ENCODE measurements around the gene KRT83.
"Not testable (repeated sequence)": the region's sequence is repeated elsewhere in the genome, so short reads cannot be mapped to it uniquely, and the experiment has no call there.

Gene KRT83

DNA sequence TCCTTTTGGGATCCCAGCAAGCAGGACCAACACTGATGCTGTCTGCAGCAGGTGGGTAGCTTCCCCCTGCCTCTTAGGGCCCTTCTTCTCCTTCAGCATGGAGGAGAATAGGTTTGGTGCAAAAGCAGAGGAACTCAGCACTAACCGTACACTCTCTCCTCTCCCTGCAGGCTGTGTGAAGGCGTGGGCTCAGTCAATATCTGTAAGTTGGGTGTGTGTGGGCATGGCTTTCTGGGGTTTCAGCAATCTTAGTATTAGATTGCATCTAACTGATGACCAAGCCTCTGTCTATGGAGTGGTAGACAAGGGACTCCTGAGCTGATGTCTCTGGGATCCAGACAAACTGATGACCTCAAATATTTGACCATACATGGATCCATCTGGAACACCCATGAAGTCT is 31.8 kb upstream of the KRT83 start:
- DNase-seq, result no peak

DNA sequence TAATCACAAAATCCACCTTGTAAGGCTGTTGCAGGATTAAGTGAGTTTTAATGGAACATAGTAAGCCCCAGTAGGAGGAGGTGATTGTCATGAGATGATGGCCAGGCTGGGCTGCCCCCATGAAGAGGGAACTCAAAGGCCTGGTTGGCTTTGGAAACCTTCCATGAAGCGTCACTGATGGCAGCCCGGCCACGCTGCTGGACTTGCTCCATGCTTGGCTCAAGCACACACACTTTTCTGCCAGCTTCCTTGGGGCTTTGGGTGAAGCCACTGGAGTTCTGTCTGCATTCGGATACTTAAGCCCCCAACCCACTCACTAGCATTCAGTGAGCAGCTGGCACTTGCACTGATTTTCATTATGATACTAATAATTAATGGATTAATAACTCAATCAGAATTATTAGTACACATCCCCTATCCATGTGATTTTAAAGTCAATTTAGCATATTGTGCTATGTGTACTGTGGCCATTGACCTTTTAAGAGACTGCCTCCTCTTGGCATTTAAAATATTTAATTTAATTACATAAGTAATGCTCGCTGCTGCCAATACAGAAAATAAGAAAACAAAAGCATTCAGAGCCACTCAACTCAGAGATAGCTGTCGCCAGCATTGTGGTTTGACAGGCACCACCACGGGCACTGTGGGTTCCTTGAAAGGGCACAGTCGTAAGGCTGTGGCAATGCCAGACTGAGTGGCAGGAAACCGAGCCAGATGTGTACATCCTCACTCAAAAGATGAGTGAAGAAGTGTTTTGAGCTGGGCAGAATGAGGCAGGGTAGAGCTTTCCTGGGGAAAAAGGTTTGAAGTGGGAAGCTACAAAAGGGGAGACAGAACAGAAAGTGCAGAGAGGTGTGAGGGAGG is 30.2 kb upstream of the KRT83 start:
- DNase-seq, result no peak

DNA sequence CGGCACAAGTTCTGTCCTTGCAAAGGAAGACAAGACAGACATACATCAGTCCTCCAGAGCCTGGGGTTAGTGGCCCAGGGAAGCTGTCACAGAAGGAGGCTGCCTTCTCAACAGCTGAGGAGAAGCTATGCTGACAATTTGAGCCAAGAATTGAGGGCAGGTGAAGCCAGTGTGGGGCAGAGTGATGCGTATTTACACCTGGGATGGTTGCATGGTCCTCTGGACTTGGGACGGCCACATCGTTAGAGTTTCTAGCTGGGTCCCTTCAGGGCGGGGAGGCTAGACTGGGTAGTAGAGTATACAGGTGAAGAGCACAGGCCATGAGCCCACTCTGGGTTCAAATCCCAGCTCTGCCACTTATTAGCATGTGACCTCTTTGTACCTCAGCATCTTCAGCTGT is 29.6 kb upstream of the KRT83 start:
- DNase-seq, result no peak

DNA sequence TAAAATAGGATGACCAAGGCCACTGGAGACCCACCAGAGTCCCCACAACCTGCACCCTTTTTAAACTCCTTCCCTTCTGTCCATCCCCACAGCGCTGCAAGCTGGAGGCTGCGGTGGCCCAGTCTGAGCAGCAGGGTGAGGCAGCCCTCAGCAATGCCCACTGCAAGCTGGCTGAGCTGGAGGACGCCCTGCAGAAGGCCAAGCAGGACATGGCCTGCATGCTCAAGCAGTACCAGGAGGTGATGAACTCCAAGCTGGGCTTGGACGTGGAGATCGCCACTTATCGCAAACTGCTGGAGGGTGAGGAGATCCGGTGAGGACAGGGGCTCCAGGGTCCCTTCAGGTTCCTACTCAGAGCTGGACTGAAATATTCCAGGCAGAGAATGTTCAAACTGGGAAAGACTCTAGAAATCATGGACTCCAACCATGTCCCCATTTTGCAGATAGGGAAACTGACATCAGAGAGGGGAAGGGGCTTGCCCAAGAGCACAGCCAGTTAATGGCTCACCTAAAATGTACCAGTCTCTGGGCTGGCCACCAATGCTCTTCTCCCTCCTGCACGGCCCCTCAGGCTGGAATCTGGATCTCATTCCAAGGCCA is 28.9 kb upstream of the KRT83 start:
- no peak for DNase-seq

DNA sequence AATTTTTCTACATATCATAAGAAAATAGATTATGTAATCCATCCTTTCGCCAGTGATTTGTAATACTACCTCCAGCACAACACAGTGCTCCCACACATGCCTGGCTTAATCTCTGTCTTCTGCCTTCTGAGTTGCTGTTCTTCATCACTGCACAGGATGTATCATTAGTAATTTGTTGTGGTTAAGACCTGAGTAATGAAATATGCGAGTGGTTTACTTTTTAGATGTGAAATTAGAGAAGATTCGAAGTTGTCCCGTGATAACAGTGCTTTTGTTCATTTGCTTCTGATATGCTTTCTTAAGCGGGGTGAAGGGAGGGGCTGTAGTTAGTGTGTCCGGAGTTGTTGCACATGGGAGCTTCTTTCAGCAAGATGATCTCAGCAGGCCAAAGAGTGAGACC is 28.0 kb upstream of the KRT83 start:
- DNase-seq, result no peak

DNA sequence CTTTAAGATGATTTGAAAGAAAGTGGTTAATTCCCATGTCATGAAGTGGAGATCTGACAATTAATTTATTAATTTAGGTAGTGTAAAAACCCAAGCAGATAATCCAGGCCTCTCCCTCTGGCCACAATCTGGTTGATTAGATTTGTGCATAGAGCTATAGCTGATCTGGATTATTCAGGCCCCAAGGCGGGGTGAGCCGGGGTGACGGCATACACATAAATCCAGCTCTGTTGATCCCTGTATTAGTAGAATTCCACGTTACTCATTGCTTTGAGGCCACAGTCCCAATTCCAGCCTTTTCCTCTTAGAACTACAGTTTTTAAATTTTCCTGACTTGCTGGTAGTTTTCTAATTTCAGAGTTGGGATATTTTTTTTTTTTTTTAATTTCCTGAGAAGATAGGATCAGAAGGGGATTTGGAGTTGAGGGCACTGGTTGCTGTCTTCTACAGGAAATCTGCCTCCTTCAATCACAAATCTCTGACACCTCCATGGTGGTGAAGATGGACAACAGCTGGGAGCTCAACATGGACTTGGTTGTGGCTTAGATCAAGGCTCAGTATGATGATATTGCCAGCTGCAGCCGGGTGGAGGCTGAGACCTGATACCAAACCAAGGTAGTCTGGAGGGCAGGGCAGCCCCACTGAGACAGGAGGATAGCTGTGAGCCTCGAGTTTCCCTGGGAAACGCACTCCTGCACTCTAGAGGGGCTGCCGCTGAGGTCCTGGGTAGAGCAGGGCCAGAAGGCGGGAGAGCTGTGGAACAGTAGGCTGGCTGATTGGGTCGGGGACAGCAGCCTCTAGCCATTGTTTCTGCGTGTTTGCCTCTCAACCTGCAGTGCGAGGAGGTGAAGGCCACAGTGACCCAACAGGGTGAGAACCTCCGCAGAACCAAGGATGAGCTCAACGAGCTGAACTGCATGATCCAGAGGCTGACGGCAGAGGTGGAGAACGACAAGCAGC is 26.6 kb upstream of the KRT83 start:
- DNase-seq, result no peak

DNA sequence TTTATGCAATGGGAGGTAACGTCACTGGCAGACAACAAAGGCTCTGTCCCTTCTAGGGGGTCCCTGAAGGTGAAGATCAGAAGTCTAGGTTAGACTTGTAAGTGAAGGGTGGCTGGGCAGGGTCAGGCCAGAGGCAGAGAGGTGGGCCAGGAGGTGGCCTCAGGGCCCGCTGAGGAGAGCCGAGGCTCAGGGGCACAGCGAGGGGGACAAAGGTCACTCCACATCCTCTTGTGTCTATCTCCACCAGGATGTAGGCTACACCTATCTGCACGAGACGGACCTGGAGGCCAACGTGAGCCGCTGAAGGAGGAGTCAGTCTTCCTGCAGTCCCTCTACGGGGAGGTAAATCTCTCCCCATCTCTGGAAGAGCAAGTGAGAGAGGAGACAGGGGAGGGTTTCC is 25.8 kb upstream of the KRT83 start:
- no peak for DNase-seq

DNA sequence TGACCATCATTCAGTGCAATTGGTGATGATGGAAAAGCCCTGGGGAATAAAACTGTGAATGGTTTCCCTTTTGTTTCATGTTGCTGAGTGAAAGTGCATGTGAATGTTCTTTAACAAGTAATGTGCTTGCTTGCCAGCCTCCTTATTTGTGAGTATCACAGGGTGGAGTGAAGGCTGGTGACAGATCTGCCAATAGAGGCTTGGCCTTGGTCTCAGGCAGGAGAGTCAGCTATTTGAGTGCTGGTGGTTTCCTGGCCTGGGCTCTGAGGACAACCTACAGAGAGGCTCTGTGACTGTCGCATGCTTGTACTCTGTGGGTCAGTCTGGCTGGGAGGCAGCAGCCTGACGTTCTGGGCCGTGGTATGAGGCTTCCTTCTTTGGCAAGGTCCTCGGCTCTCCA is 25.4 kb upstream of the KRT83 start:
- no peak for DNase-seq

DNA sequence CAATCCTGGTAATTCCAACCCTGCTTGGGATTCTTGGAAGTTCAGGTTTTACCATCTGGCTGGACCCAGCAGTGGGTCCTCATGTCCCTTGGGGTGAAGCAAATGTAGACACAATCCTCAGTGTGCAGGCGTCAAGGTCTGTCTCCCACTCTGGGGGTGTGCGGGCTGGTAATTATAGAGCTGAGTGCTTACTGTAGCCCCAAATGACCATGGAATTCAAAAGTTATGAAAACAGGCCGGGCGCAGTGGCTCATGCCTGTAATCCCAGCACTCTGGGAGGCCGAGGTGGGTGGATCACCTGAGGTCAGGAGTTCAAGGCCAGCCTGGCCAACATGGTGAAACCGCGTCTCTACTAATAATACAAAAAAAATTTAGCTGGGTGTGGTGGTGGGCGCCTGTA is 23.8 kb upstream of the KRT83 start:
- not testable (repeated sequence) for DNase-seq

DNA sequence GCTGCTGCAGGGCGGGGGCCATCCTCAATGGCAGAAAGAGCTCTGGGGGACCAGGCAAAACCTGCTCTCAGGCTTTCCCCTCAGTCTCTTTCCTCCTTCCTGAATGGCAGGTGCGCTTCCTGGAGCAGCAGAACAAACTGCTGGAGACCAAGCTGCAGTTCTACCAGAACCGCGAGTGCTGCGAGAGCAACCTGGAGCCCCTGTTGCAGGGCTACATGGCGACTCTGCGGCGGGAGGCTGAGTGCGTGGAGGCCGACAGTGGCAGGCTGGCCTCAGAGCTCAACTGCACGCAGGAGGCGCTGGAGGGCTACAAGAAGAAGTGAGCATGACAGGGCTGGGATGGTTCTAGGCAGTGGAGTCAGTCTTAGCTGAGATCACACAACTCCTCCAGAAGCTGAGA is 22.9 kb upstream of the KRT83 start:
- no peak for DNase-seq

DNA sequence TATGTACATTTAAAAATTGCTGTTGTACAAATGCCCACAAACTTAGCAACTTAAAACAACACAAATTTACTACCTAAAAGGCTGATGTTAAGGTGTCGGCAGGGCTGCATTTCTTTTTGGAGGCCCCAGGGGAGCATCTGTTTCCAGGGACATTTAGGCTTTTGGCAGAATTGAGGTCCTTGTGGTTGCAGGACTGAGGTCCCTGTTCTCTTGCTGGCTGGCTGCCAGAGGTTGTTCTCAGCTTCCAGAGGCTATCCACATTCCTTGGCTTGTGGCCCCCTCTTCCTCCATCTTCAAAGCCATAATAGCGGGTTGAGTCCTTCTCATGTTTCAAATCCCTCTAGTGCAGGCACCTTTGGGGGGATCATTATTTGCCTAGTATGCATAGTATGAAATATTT is 22.4 kb upstream of the KRT83 start:
- no peak for DNase-seq

DNA sequence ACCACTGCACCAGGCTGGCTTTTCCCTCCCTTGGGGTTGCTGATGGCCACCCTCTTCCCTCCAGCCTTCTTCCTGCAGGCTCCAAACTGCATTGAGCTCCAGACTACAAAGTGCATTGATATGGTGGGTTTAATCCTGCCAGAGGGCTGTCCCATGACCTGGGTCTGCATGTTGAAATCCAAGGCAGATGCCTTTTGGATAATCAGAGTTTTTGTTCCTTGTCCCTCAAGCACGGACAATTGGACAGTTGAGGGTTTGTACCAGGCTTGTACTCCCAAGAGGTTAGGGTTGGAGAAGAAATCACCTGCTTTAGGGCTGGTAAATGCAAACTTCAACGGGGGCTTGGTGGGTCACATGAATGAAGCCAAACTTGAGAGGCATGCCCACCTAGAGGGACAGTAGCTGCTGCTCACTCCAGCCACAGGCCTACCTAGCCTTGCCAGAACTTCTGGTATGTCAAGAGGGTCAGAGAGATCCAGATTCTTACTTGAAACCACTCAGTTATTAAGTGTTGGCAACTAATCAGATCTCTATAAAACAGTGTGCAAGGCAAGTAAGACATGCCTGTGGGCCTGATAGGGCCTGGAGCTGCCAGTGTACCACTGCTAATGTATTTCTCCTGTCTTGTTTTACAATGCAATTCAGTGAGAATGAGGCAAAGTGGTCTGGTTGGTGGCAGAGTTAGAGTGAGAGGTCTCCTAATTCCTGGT is 21.7 kb upstream of the KRT83 start:
- DNase-seq, result no peak

DNA sequence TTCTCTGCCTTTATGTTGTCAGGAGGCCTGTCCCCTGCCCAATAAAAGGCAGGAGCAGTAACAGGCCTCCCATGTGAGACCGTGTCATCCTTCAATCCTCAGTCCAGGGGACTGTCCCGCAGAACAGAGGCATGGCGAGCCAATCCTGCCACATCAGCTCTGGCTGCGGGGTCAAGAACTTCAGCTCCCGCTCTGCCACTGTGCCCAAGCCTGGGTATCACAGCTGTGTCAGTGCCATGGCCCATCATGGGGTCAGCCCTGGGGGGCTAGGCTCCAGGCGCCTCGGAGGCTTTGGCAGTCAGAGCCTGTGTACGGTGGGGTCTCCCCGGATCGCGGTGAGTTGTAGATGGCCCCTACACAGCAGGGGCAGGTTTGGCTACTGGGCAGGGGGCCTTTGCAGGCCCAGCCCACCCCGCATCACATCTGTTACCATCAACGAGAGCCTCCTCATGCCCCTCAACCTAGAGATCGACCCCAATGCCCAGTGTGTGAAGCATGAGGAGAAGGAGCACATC is 19.9 kb upstream of the KRT83 start:
- no peak for DNase-seq

DNA sequence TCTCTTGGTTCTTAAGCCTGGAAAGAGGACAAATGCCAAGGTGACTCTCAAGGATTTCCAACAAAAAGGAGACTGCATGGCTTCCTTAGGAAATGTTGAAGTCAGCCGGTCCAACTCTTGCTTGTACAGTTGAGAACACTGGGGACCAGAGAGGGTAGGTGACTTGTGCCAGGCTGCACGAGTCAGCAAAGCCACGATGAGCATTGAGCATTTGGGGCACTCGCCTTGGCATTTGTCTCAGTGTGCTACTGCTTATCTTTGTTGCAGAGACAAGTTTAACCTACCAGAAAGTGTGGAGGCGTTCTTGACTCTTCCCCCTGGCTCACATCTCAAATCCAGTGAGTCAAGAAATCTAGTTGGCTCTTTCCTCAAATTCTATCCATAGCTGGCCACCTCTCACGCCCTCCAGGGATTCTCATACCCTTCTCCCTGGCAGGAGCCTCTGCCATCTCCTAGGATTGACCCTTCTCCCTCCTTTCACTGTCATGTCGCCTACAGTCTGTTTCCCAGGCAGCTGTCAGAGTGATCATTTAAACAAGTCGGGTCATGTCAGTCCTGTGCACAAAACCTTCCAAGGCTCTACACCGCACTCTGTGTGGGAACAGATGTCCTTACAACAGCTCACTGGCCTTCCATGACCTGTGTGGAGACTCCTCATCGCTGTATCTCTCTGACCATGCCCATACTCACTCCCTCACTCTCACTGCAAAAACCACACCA is 17.2 kb upstream of the KRT83 start:
- no peak for DNase-seq

DNA sequence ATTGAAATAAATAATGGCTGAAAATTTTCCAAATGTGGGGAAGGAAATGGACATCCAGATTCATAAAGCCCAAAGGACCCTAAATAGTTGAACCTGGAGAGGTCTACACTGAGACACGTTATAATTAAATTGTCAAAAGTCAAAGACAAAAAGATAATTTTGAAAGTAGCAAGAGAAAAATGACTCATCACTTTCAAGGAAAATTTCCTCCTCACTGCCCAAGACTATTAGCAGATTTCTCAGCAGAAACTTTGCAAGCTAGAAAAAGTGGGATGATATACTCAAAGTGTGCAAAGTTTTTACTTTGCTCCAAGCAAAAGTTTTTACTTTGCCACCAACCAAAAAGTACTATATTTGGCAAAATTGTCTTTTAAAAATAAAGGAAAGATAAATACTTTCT is 15.9 kb upstream of the KRT83 start:
- no peak for DNase-seq

DNA sequence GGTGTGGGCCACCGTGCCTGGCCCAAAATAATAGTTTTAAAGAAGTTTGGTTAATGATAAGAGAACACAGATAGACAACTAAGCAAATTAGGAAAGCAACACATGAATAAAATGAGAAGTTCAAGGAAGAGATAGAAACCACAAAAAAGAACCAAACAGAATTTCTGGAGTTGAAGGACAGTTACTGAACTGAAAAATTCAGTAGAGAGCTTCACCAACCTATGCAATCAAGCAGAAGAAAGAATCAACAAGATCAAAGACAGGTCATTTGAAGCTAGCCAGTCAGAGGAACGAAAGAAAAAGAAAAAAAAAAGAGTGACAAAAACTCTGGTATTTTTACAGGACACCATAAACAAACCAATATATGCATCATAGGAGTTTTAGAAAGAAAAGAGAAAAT is 15.4 kb upstream of the KRT83 start:
- DNase-seq, result no peak

DNA sequence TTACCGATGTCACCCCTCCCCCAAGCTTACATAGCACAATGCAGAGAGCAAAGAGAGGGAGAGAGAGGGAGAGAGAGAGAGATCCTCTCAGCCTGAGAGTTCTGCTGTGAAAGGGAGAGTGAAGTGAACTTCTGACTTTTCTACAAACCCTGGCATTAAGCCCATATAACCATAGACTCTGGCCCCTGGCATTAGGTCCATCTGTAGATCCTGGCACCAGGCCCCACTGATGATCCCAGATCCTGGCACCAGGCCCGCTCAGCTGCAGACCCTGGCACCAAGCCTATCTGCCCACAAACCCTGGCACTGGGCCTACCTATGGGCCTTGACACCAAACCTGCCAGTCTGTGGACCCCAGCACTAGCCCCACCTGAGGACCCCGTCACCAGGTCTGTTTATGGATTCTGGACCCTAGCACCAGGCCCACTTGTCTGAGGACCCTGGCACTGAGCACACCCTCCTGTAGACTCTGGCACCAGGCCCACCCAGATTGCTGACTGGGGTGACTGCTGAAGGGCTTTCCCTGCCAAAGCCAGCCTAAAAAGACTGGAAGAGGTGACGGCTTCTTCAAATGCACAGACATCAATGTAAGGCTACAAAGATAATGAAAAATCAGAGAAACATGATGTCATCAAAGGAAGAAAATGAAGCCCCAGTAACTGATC is 14.5 kb upstream of the KRT83 start:
- DNase-seq, result no peak

DNA sequence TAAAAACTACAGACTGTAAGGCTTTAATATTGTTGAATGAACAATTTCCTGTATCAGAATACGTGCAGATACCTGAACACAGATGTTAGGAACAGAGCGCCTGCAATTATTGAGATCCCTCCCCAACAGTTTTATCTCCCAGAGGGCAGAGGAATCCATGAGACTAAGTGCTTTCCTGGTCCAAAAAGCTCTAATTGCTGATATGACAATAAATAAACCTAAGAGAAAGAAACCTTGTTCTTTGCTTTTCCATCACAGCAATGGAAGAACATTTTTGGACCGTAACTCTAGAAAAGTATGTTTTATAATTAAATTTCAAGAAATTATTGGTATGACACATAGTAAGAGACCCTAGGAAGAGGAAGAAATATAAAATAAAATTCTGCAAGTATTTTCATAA is 13.0 kb upstream of the KRT83 start:
- no peak for DNase-seq

DNA sequence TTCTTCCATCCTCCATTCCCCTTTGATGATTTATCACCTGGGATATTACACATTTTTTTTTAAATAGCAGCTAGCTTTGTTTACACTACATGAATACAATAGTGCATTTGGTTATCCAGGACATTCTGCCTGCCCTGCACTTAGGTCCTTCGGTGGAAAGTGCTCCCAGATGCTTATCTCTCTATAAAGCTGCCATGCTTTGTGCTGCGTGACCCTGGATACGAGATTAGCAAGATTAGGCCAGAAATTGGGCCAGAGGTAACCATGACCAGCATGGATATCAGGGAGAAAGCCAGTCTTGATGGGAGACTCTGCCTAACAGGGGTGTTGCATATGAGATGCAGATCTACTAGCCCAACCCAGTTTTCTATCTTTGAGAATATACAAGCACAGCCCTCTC is 12.1 kb upstream of the KRT83 start:
- DNase-seq, result no peak

DNA sequence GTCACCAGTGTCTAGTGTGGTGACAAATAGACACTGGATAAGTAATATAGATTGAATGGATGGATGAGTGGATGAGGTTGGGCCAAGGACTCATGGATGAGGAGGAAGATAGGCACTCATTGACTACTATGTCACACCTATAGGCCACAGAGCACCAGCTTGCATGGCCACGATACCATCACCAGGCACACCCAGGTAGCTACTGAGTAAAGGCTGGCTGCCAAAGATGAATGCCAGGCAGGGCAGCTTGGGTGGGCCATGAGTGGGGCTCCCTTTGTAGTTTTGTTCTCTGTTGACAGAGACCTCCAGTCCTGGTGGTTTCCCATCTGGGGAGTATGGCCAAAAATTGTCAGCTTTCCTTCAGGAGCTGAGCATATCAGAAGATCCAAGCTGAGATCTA is 11.2 kb upstream of the KRT83 start:
- no peak for DNase-seq

DNA sequence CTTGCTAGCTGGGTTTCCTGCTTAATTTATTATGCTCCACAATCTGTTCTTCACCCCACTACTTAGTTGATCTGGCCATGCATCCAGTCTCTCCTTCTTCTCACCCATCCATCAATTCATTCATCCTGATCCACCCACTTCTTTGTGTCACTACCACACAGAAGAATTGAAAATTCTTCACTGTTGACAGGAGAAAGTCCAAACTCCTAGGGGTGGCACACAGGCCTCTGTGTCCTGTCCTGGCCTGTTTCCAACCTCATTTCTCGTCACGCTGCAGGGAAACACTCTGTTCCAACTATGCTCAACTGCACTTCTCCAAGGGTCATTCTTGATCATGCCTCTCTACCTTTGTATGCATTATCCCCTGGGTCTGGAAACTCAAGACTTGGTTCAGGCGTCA is 10.6 kb upstream of the KRT83 start:
- DNase-seq, result no peak

DNA sequence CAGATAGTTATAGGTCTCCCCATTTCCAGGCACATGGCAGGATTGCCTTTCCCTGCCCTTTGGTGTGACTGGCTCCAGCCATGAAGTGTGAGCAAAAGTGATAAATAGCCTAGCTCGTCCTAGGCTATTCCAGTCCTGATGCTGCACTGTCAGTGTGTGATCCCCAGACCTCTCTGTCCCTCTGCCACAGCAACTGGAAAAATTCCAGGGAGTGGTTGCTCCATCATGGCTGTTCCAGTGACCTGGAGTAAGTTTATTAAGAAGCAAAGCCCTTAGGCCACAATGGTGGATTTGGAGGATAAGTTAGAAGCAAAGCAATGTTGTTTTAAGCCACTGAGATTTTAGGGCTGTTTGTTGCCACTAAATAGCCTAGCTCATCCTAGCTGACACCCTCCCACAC is 9.8 kb upstream of the KRT83 start:
- DNase-seq, result no peak

Measured in NCI-H1930 (cell line).